Skeletal muscle cell (primary cell): ENCODE measurements around the gene HPCAL1.
A peak's percentile ranks its signal among the peaks of the same experiment; 100 is the strongest.

ENCODE experiments used
- DNase-seq: peaks from one replicate; pipeline ENCODE4 v3.0.0-alpha.2; 2010; ENCODE audit warnings: low read depth
- H3K4me3 ChIP-seq: 2 replicates; pipeline ENCODE4 v1.5.1; 2011; ENCODE audit warnings: low read depth, mild to moderate bottlenecking, control low read depth, low read length, moderate library complexity

The HPCAL1 gene

DNA sequence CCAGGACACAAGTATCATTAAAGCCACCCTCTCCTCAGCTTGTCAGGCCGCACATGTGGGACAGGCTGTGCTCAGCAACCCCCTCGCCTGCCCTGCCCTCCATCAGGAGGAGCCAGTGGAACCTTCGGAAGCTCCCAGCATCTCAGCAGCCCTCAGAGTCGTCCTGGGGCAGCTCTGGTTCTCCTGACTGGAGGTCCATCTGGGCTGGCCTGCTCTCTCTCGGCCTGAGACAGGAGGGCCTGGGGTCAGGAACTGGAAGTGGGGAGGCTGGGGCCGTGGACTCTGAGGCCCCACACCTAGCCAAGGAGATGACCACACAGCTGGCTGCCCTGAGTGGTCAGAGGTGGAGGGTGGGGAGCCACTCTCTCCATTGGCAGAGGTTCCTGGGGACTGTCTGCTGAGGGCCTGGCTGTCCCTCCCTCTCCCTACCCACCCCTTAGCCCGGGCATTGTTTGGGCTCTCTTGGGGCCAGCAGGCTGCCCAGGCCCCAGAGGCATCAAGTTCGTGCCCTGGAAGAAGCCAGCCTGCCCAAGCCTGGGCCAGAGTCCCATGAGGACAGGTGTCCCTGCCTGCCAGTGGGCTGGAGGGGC lies 122.3 kb downstream of the HPCAL1 start:
- H3K4me3 ChIP-seq: no peak overlapping the region
- no peak for DNase-seq

DNA sequence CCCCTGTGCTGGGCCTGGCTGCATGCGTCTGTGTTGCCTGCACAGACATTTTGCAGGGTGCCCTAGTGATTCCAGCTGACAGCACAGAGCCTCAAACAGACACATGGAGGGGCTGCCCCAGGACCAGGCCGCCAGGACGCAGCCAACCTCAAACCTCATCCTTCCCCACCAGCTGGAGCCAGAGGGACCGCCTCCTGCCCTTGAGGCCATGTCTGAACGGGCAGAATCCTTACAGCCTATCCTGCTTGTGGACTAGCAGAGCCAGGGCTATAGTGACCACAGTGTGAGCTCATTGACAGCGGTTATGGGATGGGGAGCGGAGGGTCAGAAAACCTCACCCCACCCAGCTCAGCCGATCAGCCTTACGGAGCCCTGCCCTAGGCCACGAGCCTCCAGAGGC lies 123.0 kb downstream of the HPCAL1 start:
- no peak for DNase-seq
- no peak overlapping the region for H3K4me3 ChIP-seq

DNA sequence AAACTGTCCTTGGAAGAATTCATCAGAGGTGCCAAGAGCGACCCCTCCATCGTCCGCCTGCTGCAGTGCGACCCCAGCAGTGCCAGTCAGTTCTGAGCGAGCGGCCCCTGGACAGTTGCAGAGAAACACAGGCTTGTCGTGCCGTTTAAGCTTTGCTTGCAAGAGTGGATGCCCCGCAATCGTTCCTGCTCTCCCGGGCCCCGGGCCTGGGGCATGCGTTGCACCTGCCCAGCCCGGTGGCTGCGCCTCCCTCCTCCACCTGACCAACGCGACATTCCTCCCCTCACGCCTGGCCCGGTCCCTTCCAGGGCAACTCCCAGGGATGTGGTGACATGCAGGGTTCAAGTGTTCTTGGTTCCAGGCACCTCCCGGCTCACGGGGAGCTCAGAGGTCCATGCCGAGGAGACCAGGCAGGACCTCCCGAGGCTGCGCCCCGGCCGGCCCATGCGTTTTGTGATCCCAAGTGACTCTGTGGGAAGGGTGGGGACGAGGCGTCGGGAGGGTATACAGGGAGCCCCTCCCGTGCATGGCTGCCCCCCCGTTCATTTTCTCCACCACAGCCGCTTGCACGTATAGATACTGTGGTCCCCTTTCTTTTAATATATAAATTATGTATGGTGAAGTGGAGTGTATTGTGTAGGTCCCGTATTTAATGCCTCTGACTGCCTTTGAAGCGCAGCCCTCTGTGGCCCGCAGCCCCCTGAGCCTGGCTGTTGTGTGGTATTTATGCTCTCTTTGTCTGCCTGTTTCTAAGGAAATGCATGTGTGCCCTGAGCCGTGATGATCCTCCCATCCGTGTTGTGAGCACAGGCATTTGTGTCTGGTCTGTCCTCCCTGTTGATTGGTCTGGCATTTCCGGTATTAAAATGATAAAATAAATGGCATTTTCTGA lies 124.3 kb downstream of the HPCAL1 start:
- H3K4me3 ChIP-seq: no peak overlapping the region
- DNase-seq: no peak

DNA sequence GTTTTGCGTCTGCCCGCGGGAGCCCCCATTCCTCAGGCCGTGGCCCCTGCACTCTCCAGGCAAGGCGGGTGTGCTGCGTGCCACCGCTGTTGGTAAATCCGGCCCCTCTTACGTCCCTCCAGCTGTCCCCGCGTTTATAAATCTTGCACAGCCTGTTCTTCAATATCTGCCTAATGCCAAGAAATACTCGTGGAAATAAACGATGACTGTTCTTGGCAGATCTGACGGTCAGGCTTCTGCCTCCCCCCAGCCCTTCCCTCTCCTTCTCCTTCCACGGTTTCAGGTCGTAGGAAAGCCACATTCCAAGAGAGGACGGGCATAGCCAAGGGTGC lies 124.9 kb downstream of the HPCAL1 start:
- H3K4me3 ChIP-seq: no peak overlapping the region
- DNase-seq: no peak

- no peak overlapping the region for H3K4me3 ChIP-seq
- DNase-seq: no peak
Observed at GRCh38 chr2:10428355-10428754, 125.7 kb downstream of the HPCAL1 start.

DNA sequence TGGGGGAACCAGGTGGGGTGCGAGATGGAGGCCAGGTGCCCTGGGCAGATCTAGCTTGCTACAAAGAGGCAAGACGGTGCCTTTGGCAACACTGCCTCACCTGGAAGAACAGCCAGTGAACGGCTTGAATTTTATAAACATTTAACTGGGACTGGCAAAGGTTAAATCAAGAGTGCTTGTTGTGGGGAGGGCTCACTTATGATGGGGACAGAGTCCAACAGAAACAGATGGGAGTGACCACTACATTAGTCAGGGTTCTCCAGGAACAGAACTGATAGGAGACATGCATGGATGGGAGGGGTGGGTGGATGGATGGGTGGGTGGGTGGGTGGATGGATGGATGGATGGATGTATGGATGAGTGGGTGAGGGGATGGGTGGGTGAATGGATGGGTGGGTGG lies 126.2 kb downstream of the HPCAL1 start:
- no peak for DNase-seq
- H3K4me3 ChIP-seq: no peak overlapping the region

DNA sequence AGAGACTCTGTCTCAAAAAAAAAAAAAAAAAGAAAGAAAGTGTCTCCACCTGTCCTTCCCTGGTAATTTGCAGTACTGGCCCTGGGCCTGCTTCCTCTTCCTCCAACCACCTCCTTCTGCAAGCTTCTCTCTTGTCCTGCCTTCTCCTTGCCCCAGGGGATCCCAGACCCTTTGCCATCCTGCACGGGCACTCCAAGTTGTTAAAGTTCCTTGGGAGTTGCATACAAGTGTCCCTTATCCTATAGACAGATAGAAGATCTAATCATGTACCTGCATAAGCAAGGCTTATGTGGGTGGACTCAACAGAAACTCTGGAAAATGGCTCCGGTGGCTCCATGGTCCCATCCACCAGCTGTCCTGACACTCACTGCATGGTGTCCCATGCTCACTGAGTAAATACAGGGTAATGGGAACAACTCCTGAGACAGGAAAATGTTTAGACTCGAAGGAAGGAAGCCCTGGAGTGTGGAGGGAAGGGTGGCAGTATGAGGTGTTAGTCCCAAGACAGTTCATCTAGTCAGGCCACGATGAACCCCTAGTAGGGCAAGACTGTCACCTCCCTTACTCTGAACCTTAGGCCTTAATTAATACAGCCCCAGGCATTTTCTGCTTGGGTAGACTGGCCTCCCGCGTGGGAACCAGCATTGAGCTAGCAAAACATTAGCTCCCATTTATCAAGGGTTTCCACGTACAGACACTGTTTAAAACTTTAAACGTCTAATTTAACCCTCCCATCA lies 128.3 kb downstream of the HPCAL1 start:
- DNase-seq: no peak
- H3K4me3 ChIP-seq: no peak overlapping the region

DNA sequence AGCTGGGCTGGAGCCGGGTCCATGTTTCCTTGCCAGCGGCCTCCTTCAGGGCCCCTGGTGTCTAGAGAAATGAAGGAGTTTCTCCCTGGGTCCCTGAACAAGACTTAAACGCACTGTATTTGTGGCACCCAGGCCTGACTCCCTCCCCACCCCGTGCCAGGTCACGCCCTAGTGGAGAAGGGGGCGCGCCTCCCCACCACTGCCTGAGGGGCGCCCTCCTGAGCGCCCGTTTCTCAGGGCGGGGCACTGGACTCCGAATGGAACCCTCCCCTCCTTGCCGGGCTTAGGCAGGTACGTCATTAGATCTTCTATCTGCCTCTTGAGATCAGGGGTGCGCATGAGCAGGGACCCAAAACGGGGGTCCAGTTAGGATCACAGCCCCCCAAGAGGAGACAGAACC lies 129.1 kb downstream of the HPCAL1 start:
- no peak overlapping the region for H3K4me3 ChIP-seq
- no peak for DNase-seq

- DNase-seq: no peak
Observed at GRCh38 chr2:10432311-10433181, 129.8 kb downstream of the HPCAL1 start.

DNA sequence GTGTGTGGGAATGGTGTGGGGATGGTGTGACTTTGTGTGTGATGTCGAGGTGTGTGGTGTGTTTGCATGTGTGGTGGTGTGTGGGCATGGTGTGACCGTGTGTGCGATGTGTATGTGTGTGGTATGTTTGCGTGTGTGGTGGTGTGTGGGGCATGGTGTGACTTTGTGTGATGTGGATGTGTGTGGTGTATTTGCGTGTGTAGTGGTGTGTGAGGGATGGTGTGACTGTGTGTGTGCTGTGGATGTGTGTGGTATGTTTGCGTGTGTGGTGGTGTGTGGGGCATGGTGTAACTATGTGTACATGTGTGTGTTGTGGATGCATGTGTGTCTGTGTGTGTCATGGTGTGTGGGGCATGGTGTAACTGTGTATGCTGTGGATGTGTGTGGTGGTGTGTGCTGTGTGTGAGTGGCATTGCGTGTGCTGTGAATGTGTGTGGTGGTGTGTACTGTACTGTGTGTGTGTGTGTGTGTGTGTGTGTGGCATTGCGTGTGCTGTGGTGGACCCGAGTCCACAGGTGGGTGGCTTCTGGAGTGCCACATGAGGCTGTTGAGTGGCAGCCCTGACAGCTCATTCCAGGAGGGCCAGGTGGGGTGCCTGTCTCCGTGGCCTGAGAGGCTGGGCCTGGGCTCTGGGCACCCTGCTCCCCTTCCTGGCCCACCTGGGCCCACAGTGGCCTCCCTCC lies 130.7 kb downstream of the HPCAL1 start:
- no peak for DNase-seq
- H3K4me3 ChIP-seq: no peak overlapping the region

More at GRCh38 chr2:10432311-10433181, 129.8 kb downstream of the HPCAL1 start:
- H3K4me3 ChIP-seq: peak overlapping the region; percentile 32

DNA sequence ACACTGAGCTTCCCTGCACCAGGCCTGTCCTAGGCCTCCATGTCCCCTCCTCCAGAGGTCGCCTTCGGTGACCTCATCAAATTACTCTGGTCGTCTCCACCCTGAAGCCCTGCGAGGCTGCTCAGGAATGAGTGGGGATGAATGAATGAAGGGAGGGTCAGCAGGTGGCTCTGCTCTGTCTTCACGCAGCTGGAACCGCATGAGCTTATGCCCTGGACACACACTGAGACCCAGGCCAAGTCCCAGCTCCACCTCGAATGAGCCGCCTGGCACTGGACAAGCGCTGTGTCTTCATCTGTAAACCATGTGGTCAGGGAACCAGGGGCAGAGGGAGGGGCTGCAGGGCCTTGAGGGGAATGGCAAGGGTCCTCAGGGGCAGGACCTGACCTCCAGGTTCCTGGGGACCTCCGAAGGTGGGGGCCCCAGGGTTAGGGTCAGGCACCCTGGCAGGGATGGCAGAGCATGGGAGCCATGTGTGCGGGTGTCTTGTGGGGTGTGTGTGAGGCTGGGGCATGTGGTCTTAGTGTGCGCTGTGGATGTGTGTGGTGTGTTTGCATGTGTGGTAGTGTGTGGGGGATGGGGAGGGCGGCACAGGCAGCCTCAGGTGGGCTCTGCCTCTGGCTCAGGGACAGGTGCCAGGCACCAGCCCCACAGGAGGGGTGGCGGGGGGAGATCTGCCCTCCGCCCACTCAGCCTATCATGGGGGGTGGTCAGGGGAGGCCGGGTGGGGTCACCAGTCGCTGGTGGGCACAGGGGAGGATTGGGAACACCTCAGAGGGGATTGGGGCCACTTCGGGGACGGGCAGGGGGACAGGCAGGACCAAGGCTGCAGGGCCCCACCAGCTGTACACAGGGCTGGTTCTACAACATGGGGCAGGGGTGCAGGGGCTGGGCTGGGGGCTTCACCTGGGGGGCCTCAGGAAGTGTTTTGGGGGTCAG lies 131.5 kb downstream of the HPCAL1 start:
- DNase-seq: no peak

DNA sequence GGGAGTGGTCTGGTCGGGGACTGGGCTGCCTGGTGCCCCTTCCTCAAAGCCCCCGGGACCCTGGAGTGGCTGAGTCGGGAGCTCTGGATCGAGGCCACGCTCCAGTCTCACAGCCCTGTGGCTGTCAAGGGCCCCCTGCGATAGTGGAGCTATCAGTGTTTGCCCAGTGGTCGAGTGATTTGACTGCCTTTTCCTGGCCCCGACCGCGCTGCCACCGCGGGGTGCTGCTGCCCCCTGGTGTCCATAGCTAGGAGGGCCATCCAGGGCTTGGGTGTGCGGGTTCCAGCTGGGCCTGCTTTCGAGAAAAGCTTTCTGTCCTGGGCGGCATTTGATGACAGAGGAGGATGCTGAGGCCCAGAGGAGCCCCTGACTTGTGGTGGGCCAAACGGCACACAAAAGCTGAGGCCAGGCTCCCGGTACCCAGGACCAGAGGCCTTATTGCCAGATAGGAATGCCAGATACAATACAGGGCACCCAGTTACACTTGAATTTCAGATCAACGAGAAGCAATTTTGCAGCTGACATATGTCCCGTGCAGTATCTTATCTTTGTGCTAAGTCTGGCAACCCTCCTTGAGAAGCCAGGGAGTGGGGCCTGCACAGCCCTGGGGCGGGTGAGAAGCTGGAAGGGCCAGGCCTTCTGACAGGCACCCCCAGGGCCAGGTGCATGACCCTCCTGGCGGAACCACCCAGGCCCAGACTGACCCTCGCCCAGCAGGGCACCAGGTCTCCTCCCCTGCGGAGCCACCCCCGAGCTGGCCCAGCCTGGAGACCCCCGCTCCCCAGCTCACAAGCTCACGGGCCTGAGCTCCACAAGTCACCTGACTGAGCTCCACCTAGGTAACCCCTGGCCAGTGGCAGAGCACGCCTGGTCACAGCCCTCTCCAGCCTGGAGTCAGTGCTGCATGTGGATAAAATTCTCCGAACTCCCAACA lies 132.4 kb downstream of the HPCAL1 start:
- no peak for DNase-seq
- no peak overlapping the region for H3K4me3 ChIP-seq

More for the DNA sequence above, 131.5 kb downstream of the HPCAL1 start:
- no peak overlapping the region for H3K4me3 ChIP-seq

GRCh38 chr2:10435820-10436204 lies 133.1 kb downstream of the HPCAL1 start:
- no peak overlapping the region for H3K4me3 ChIP-seq
- DNase-seq: no peak

GRCh38 chr2:10436583-10437110 lies 133.9 kb downstream of the HPCAL1 start:
- H3K4me3 ChIP-seq: no peak overlapping the region
- no peak for DNase-seq

- H3K4me3 ChIP-seq: no peak overlapping the region
- DNase-seq: no peak
Observed at GRCh38 chr2:10437806-10438205, 135.1 kb downstream of the HPCAL1 start.

- no peak for DNase-seq
- H3K4me3 ChIP-seq: no peak overlapping the region
Observed at GRCh38 chr2:10438688-10439087, 136.0 kb downstream of the HPCAL1 start.
